Measurements from ENCODE around the gene ZNF521.

The ZNF521 gene

GRCh38 chr18:25335676-25336075 is 16.3 kb downstream of the ZNF521 start:
- DNase-seq (ENCODE audit: low spot score) = no peak

DNA sequence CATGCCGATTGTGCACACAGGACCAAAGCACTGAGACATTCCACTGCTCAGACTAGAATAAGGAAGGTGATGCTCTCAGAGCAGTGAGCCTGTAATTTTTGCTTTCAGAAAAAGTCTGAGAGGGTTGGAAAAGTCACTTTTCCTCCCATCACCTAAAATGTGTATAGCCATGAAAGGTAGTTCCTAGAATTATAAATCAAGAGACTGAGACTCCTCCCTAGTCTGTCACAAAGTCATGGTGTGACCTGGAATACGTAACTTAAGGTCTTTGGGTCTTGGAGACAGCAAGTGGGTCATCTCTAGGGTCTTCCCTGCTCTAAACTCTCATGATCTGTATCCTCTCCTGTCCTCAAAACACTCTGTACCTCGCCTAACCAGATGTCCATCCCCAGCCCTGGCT is 16.9 kb downstream of the ZNF521 start:
- no peak for DNase-seq (ENCODE audit: low spot score)

DNA sequence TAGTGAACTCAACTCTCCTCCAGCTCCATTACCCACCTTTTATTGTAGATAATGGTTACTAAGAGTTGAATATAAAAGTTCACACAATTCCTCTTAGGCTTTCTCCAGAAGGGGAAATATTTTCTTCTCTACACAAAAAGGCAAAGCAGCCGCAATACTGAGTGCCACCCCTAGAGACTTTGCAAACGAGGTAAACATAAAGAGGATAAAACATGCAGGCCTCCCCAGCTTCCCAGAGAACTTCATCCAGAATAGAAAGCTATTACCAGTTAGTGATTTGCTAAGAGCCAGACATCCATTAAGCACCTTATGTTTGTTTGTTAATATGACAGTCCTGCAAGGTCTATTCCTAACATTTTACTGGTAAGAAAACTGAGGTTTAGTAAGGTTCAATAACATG is 17.4 kb downstream of the ZNF521 start:
- DNase-seq (ENCODE audit: low spot score) = no peak

DNA sequence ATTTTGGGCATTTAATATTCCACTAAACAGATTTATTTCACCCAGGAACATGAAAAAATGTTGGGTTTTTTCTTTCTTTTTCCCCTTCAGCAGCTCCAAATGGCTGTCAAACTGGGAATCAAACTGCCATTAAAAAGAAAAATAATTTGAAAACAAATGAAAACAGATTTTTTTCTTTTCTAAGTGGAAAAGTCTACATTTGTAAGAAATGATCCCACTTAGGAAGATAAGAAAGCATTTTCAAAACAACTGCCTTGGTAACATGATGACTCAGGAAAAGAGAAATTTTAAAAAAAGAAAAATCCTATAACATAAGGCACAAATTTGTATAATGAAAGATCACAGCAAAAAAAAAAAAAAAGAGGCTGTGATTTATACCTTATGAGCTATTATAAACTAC is 20.0 kb downstream of the ZNF521 start:
- no peak for DNase-seq (ENCODE audit: low spot score)

DNA sequence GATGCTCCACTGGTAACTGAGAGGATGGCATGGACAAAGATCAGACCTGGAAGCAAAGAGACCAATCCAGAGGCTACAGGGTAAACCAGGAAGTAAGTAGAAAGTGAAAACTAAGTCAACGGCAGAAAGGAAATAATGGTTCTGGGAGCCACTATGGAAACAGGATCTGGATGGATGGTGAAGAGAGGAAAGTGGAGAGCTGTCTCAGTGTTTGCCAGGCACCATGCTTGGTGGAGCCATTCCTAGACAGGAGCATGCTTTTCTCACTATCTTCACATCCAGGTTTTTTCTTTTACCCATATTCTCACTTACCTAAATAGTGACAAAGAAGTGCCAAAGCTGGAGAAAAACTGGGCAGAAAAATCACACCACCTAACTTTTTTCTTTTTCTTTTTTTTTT is 22.2 kb downstream of the ZNF521 start:
- no peak for DNase-seq (ENCODE audit: low spot score)

GRCh38 chr18:25327584-25327983 is 24.4 kb downstream of the ZNF521 start:
- DNase-seq (ENCODE audit: low spot score) = no peak

- peak; percentile 24 for DNase-seq (ENCODE audit: low spot score)
These were observed 25.5 kb downstream of the ZNF521 start for GRCh38 chr18:25326361-25326952.

GRCh38 chr18:25322806-25323205 is 29.2 kb downstream of the ZNF521 start:
- DNase-seq (ENCODE audit: low spot score) = no peak

DNA sequence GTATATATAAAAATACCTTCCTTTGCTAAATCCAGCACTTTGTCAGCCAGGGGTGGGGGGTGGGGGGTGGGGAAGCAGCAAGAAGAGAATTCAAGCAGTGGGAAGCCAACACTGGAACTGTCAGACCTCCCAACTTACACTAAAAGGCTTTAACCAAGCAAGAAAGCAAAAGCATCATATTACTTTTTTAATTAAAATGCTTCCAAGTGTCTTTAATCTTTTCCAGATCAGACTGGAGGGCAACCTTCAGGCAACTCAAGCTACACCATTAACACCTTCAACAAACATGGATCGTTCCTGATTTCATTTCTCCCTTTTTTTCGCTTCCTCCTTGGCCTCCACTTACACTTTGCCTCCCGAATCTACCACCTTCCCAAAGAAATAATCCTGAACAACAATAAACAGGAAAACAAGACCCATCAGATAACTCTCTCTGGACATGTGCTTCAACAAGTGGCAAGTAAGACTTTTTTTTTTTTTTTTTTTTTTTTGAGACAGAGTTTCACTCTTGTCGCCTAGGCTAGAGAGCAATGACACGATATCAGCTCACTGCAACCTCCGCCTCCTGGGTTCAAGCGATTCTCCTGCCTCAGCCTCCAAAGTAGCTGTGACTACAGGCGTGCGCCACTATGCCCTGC is 35.5 kb downstream of the ZNF521 start:
- DNase-seq (ENCODE audit: low spot score) = no peak

DNA sequence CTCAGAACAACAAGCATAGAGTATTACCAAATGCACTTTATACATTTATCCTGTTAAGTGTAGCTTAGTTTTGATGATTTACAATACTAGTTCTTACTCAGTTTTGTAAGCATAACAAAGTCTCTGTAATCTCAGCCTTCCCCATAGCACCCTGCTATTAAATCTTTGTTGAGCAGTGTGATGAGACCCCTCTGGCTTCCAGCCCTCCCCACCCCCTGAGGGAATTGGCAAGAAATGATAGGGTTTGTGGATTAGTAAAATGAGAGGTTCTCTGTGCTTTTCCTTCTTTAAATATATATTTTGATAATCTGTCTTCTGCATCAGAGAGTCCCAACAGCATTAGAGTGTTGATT is 37.2 kb downstream of the ZNF521 start:
- no peak for DNase-seq (ENCODE audit: low spot score)

- peak; percentile 18 for DNase-seq (ENCODE audit: low spot score)
These were observed 37.7 kb downstream of the ZNF521 start for GRCh38 chr18:25314151-25314837.

DNA sequence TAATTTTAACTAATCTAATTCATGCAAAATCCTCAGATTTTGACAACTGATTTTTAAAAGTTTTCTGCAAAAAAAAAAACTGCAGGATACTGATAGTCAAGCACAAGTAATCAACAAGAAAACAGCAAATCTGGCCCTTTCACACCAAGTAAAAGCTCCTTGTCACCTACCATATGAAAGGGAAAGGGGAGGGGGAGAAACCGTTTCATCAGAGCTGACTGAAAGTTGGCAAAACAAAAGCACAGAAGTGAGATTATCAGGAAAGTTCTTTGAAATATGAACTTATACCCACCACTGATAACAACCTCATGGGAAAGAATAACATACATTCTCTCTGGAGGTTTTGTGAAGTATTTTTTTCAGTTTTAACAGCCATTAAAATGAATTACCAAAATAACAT is 38.7 kb downstream of the ZNF521 start:
- DNase-seq (ENCODE audit: low spot score) = no peak

- DNase-seq (ENCODE audit: low spot score) = no peak
These were observed 41.9 kb downstream of the ZNF521 start for GRCh38 chr18:25310045-25310444.

DNA sequence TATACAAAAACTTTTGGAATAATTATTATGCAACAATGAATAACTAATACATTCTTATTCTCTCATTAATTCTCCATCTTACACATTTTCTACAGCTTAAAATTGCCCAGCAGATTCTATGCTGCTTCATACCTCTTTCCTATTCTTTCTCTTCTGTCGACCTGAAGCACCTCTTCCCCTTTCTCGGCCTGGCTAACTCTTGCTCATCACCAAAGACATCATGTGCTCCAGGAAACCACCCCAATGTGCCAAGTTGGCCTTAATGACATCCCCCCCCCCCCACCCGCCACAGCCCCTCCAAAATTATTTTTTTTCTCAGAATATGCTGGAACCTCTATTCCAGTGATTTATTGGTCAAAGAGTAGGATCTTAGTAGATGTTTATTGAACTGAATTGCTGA is 43.6 kb downstream of the ZNF521 start:
- DNase-seq (ENCODE audit: low spot score) = no peak

DNA sequence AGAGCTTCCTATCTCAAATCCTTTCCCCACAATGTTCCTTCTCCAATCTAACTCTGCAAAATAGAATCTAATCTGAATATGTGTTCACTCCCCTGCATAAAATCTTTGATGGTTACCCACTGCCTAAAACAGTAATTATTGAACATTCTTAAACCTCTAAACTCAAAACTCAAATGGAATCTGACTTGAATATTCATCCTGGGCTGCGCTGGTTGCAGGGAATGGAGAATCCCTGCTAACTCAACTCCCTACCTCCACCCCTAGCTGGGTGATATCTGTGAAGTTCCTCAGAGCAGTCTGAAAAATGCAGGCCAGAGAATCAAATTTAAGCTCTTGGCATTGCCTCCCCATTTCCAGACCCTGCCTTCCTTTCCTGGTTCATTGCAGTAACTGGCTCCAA is 44.8 kb downstream of the ZNF521 start:
- DNase-seq (ENCODE audit: low spot score) = no peak

DNA sequence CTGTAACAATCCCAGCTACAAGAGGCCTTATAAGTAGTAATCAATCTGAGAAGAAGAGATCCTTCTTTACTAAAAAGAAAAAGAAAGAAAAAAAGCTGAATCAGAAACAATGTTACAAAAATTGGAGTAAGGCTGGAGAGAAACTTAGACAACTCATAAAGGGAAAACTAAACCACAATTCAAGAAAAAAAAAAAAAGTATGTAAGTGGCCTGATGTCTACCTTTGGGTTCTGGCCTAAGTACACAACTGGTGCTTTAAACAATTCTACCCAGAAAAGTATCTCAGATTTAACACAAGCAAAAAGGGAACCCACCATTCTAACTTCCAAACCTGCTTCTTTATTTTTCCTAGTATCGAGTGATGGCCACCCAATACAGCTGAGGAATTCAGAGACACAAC is 45.3 kb downstream of the ZNF521 start:
- no peak for DNase-seq (ENCODE audit: low spot score)

GRCh38 chr18:25305584-25305983 is 46.4 kb downstream of the ZNF521 start:
- no peak for DNase-seq (ENCODE audit: low spot score)

DNA sequence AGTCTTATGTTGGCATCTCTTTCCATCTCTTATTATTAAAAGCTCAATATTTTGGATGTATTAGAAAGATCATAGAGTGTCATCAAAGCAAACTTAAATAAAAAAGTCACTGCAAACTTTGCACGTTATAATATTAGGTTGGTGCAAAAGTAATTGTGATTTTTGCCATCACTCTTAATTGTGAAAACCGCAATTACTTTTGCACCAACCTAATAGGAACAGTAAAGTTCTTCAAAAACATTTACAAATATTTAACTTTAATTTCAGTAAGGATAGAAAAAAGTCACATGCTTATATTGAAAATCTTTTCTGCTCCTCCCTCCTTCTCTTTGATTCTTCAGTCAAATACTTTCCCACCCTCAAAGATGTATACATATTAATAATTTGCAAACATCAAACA is 51.5 kb downstream of the ZNF521 start:
- DNase-seq (ENCODE audit: low spot score) = no peak

DNA sequence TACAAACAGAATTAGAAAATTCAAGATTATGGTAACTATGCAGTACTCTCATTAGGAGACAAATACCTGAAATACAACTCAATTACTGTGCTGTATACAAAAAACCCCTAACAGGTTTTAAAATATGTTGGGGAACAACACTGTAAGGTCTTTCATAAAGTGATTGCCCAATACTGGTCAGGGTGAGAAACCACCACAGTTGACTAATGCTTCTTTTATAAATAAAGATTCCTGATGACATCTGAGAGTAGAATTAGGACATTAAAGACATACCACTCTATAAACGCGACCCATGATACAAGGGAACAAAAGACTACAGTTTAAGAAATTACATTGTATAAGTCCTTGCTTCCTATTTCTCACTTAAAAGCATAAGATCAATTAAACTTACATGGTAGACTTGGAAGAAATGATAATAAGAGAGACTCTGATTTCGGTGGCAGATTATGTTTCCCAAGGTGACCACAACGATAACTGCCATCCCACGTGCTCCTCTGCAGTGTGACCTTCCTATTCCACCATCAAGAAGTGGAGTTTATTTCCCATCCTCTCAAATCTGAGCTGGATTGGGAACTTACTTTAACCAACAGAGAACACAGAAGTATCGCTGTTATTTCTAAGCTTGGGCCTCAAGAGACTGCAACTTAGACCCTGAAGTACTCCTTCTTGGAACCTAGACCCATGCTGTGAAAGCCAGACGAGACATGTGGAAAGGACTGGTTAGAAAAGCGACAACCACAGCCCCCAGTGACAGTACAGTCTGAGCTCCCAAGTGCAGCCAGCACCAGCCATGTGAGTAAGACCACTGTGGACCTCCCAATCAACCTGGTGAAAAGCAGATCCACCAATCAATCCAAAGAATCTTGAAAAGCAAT is 52.3 kb downstream of the ZNF521 start:
- DNase-seq (ENCODE audit: low spot score) = peak; percentile 53

GRCh38 chr18:25298853-25299274 is 53.1 kb downstream of the ZNF521 start:
- peak; percentile 60 for DNase-seq (ENCODE audit: low spot score)

- no peak for DNase-seq (ENCODE audit: low spot score)
These were observed 56.3 kb downstream of the ZNF521 start for GRCh38 chr18:25295624-25296138.

DNA sequence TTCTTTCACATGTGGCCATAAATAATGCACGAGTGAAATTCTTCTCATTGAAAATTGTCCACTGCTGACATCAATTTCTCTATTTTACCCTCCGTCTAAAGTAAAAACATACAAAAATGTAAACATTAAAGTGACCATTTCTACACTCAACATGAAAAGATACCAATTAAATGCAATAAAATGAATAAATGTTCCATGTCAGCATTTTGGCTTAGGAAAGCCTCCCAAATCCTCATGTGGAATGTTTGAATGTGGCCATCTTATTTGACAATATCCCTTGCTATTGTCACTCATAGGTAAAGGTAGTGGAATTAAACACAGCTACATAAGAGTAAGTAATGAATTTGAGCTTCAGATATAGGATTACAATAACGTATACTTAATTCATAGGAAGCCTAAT is 60.8 kb downstream of the ZNF521 start:
- DNase-seq (ENCODE audit: low spot score) = no peak

All from AG20443 (cell line).